HG03066 (cell line): ENCODE measurements around the gene TOGARAM2.

Experiments
- ATAC-seq: cut with Tn5 transposase; IDR thresholded peaks from one replicate; pipeline ENCODE4 v1.9.1; 2021; ENCODE audit warnings: low read depth; ENCODE audit not compliant: unreplicated experiment

The TOGARAM2 gene

DNA sequence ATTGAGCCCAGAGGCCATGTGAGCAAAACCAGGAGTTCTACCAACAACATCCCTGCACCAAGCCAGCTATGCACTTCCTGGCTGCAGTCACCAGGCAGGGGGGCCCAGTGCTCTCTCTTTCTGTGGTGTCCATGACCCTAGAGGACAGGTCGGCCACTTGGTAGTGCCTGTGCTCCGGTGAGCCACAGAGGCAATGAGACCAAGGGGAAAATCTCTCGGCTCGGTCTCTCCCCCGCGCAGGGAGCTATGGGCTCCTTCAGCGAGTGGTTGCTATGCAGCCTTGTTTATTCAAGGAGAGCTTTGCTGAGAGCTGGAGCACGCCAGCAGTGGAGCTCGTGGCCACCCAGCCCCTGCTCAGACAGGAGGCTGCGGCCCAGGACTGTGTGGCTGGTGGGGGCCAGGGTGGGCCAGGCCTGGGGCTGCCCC, at the start of gene TOGARAM2:
Gene TOGARAM2, plus strand, starts transcription at position 283 of the 426 bp plus-strand sequence. CDS start 13,537 bp downstream, outside the sequence.
- ATAC-seq = no peak

- no peak for ATAC-seq
Observed at GRCh38 chr2:28934769-28935168, 46.3 kb upstream of the TOGARAM2 start.

DNA sequence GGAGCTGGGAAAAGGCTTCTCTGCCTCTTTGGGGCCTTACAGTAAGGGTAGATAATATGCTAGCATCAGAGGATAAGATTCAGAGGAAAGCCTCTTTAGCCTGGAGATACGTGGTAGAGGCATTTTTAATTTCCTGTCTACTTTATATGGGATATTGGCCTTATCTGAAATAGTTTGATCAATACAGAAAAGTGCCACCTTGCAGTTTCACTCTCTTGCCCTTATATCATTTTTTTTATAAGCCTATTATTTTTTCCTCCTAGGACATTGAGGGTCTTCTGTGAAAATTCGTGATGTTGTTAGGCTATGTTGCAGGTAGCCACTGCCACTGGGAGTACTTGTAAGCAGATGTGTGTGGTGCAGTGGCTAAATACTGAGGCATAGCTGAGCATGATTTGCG, 40.1 kb upstream of the TOGARAM2 start:
- ATAC-seq = no peak

GRCh38 chr2:28944535-28945248, 36.4 kb upstream of the TOGARAM2 start:
- ATAC-seq = no peak

GRCh38 chr2:28948160-28948559, 32.9 kb upstream of the TOGARAM2 start:
- ATAC-seq = no peak

DNA sequence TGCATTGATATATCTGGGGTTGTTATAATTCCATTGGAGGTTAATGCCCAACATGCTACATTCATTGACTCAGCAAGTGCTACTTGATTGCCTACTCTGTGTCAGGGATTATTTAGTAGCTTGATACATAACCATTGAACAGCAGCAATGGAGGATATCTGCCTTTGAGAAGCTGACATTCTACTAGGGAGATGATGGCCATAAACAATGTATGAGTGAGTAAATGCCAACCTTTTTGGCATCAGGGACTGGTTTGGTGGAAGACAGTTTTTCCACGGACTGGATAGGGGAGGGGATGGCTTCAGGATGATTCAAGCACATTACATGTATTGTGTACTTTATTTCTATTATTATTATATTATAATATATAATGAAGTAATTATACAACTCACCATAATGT, 31.9 kb upstream of the TOGARAM2 start:
- ATAC-seq = no peak

GRCh38 chr2:28949617-28950305, 31.3 kb upstream of the TOGARAM2 start:
- ATAC-seq = no peak

DNA sequence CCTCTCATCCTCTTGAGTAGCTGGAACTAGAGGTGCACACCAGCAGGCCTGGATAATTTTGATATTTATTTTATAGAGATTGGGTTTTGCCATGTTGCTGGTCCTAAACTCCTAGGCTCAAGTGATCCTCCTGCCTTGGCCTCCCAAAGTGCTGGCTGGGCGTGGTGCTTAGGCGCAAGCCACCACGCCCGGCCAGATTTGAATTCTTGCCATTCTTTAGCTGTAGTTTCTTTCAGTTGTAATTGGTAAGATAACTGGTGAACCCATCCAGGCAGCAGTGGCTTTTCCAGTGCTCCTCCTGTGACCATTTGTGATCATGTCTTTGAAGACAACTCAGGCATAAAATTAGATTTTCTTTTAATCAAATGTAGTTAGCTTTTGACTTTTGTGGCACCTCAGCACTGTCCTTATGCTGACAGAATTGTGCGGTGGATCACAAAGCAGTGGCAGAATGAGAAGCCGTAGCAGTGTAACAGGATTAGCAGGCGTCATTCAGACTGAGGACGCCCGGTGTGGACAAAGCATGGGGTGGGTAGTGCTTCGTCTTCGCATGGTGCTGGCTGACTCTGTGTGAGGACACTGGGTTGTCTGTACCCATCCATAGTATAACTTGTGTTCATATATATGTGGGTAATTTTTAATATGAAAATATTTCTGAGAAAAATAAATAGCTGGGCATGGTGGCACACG, 30.0 kb upstream of the TOGARAM2 start:
- no peak for ATAC-seq

- ATAC-seq = no peak
Observed at GRCh38 chr2:28951910-28952835, 28.9 kb upstream of the TOGARAM2 start.

- no peak for ATAC-seq
Observed at GRCh38 chr2:28952836-28953211, 28.3 kb upstream of the TOGARAM2 start.

- no peak for ATAC-seq
Observed at GRCh38 chr2:28955467-28955866, 25.6 kb upstream of the TOGARAM2 start.

DNA sequence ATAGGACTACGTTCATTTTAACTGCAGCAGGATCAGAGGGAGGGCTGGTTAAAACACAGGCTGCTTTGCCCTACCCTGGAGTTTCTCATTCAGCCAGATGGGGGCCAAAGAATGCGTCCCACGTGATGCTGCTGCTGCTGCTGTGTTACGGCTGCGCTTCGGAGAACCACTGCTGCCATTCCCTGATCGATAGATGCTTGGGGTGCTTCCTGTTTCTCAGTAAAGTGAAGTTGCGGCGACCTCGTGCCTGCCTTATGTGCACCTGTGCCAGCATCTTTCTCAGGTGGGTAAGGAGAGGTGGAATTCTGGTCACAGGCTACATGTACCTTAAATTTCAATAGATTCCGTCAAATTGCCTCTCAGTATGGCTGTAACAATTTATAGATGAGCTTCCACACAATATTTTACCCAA, 24.7 kb upstream of the TOGARAM2 start:
- no peak for ATAC-seq

- ATAC-seq = no peak
Observed at GRCh38 chr2:28956890-28957289, 24.2 kb upstream of the TOGARAM2 start.

- no peak for ATAC-seq
Observed at GRCh38 chr2:28958689-28959088, 22.4 kb upstream of the TOGARAM2 start.

DNA sequence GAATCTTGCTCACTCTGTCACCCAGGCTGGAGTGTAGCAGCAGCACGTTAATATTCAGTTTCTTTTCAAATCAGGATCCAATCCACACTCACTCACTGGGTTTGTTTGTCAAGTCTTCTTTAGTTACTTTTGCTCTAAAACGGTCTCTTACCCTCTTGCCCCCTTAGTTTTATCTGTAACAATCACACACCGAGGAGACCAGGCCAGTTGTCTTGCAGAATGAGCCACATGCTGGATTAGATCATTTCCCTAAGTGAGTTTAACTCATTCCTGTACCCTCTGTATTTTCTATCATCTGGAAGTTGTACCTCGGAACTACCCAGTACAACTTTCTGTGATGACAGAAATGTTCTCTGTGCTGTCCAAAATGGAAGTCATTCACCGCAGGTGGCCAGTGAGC, 20.7 kb upstream of the TOGARAM2 start:
- no peak for ATAC-seq

DNA sequence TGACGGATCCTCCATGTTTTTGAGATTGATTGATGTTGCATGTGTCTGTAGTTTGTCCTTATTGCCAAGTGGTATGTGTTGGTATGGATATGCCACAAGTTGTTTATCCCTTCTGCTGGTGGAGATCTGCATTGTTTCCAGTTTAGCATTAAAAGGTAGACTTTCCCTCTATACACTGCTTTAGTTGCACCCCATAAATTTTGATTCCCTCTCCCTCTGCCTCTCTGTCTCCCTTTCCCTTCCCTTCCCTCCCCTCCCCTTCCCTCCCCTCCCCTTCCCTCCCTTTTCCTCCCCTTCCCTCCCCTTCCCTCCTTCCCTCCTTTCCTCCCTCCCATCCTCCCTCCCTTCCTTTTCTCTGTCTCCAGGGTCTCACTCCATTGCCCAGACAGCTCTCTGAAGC, 18.6 kb upstream of the TOGARAM2 start:
- no peak for ATAC-seq

DNA sequence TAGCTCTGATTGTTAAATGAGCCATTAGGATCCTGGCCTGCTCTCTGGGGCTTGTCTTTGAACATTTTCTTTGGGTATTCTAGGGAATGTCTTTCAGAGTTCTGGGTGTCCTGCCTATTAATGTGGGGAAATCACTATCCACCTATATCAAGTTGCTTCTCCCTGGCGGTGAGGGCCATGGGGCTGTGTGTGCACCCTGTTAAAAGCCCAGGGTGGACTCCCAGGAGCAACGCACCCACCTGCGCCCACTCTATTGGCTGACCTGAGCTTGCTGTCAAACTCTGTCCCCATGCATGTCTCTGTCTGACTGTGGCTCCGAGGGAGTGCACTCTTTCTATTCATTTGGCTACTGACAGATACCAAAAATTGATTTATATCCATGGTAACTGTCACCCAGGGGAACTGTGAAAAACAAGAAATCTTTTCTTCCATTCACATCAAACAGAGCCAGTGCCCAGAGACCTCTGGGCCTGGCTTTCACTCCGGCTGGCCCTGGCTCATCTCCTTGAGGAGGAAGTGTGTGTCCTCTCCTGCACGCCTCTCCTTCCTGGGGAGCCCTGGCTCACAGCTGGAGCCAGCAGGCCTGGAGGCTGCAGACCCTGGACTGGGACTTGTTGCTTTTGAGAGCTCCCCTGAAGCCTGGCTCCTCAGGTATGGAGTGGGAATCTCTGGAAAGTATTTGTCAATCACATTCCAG, 10.5 kb upstream of the TOGARAM2 start:
- ATAC-seq = no peak

DNA sequence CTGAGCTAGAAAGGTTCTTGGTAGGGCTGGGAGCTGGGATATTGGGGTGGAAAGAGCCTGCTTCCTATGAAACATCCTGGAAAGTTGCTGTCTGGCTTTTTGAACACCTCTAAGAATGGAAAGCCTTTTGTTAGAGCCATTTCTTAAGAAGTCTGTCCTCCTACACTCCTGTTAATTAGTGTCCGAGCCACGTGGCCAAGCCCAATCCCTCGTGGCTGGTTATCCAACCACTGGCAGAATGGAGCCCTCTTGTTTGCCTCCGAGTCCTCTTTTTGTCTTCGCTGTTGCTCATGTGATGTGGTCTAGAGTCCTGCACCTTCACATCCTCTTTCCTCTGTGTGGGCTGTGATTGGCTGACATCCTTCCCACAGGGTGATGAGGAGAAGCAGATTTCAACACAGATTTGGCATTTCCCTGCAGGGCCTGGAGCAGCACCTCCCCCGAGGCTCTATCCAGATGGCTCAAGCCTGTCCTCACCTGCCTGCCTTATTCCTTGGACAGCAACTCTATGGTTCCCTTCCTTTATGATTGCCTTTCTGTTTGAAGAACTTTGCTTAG, 8.2 kb upstream of the TOGARAM2 start:
- no peak for ATAC-seq

GRCh38 chr2:28974252-28974651, 6.8 kb upstream of the TOGARAM2 start:
- ATAC-seq = no peak

DNA sequence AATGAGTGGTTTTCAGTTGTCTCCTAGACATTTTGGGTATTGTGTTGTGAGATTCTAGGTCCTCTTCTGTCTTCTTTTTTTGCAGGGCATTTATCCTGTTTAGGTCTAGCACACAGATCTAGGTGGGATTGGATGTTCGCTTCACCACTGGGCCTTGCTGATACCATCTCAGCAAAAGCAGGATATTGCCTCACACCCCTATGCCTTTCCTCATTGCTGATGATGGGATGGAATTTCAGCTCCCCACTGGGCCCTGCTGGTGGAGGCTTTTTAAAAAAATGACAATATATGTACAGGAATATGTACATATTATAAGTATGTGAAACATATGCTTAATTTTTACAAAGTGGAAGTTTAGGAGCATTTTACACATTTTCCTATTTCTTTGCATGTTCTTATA, 5.4 kb upstream of the TOGARAM2 start:
- no peak for ATAC-seq
